GM12874 (cell line): Measurements from ENCODE around the gene ALG3.

ENCODE experiments used
- CTCF ChIP-seq: IDR thresholded peaks from 2 replicates; pipeline ENCODE4 v1.5.1; 2011; ENCODE audit warnings: low read depth, mild to moderate bottlenecking, control low read depth, low read length, moderate library complexity; ENCODE audit not compliant: insufficient read depth

ALG3 gene

GRCh38 chr3:184272269-184272668 lies 23.5 kb upstream of the ALG3 start:
- no peak for TF ChIP-seq CTCF

GRCh38 chr3:184262764-184263179 lies 14.0 kb upstream of the ALG3 start:
- TF ChIP-seq CTCF, result no peak

GRCh38 chr3:184261854-184262763 lies 13.3 kb upstream of the ALG3 start:
- no peak for TF ChIP-seq CTCF

GRCh38 chr3:184261270-184261853 lies 12.6 kb upstream of the ALG3 start, which contains the start of gene CAMK2N2:
Gene CAMK2N2 (minus strand): TSS chr3:184261553. CDS start chr3:184261285, 268 bp downstream.
- no peak for TF ChIP-seq CTCF

- no peak for TF ChIP-seq CTCF
Observed at GRCh38 chr3:184260724-184261269, 12.0 kb upstream of the ALG3 start.

GRCh38 chr3:184259878-184260723 lies 11.3 kb upstream of the ALG3 start:
- TF ChIP-seq CTCF, result no peak

GRCh38 chr3:184259396-184259877 lies 10.7 kb upstream of the ALG3 start:
- TF ChIP-seq CTCF, result no peak
